HUES48 (cell line): ENCODE results near the gene LIPC.

ENCODE experiments used
- H3K27ac ChIP-seq: one replicate; pipeline ENCODE4 v1.7.0; 2013; ENCODE audit warnings: low read depth, low read length, inconsistent platforms
- H3K27me3 ChIP-seq: 2 replicates; pipeline ENCODE4 v1.6.1; 2013; ENCODE audit warnings: mild to moderate bottlenecking, low read length; ENCODE audit not compliant: control insufficient read depth, insufficient read depth
- H3K36me3 ChIP-seq: 2 replicates; pipeline ENCODE4 v1.6.1; 2013; ENCODE audit warnings: low read length; ENCODE audit not compliant: control insufficient read depth, insufficient read depth
- H3K4me1 ChIP-seq: 2 replicates; pipeline ENCODE4 v1.6.1; 2013; ENCODE audit warnings: mild to moderate bottlenecking, low read length; ENCODE audit not compliant: control insufficient read depth, insufficient read depth
- H3K4me3 ChIP-seq: 2 replicates; pipeline ENCODE4 v1.5.1; 2013; ENCODE audit warnings: mild to moderate bottlenecking, low read depth, low read length
- H3K9ac ChIP-seq: 2 replicates; pipeline ENCODE4 v1.6.1; 2013; ENCODE audit warnings: mild to moderate bottlenecking, low read depth, low read length, moderate library complexity
- H3K9me3 ChIP-seq: 2 replicates; pipeline ENCODE4 v1.6.1; 2013; ENCODE audit warnings: low read length; ENCODE audit not compliant: control insufficient read depth, insufficient read depth

The LIPC gene

DNA sequence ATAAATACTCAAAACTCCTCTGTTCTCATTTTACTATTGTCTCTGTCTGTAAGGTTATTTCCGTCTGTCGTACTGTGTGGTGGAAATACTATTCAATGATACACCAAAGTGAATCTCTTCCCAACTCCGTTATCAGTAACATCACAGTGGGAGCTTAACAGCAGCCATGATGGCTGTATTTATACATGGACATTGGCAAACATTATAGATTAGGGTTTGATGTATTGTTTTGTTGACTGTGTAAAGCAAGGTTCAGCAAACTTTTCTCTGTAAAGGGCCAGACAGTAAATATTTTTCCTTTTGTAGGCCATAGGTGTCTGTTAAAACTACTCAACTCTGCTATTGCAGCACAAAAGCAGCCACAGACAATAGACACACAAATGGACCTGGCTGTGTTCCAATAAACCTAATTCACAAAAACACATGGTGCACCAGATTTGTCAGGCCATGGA, 23.2 kb downstream of the LIPC start:
- Histone ChIP-seq H3K9ac (no peak overlapping the region), H3K27ac (no peak overlapping the region), H3K4me3 (no peak overlapping the region), H3K9me3 (no peaks in the 10 kb centered on the region), H3K36me3 (no peaks in the 10 kb centered on the region), H3K27me3 (no peaks in the 10 kb centered on the region), H3K4me1 (no peaks in the 10 kb centered on the region)

DNA sequence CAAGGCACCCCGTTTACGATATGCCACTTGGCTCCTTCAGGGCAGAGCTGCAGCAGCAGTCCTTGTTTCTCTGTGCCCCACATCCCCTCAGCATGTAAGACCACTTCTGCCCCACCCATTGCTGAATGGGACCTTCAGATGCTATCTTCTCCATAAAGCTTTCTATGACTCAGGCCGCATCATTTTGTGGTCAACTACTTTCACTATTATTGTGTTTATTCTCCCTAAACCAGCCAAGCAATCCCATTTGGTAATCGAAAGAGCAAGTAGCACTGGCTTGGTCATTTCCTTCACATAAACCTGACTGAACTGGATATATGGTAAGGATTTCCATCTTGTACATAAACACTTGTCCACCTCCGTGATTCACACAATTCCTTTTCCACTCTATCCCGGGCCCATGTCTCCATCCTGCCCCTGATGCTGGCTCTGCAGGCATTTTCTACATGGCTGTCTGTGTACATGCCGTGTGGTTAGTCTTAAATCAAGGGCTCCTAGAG, 25.7 kb downstream of the LIPC start:
- H3K27me3 ChIP-seq = no peaks in the 10 kb centered on the region
- no peak overlapping the region for H3K27ac ChIP-seq
- H3K9ac ChIP-seq = no peak overlapping the region
- no peak overlapping the region for H3K4me3 ChIP-seq
- H3K36me3 ChIP-seq = no peaks in the 10 kb centered on the region
- H3K4me1 ChIP-seq = no peaks in the 10 kb centered on the region
- H3K9me3 ChIP-seq = no peaks in the 10 kb centered on the region

GRCh38 chr15:58458076-58458475, 26.3 kb downstream of the LIPC start:
- Histone ChIP-seq H3K27me3 (no peaks in the 10 kb centered on the region), H3K4me1 (no peaks in the 10 kb centered on the region), H3K27ac (no peak overlapping the region), H3K9ac (no peak overlapping the region), H3K4me3 (no peak overlapping the region), H3K36me3 (no peaks in the 10 kb centered on the region), H3K9me3 (no peaks in the 10 kb centered on the region)

DNA sequence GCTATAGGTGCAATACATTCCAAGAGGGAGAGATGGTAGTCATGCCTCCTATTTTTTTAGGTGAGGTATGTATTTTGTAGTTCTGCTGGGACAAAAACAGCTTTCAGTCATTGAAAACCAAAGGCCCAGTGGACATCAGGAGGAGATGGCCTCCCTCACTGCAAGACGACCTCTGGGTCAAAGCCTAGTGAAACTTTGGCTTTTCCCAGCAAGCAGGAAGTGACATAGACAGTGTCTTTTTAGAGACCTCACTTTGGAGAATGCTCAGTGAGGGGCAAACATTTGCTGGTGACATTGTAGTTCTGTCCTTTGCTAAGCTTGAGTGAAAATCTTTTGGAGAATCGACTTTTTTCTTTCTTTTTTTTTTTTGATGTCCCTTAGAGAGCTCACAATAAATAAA, 27.3 kb downstream of the LIPC start:
- no peak overlapping the region for H3K4me3 ChIP-seq
- no peaks in the 10 kb centered on the region for H3K27me3 ChIP-seq
- H3K27ac ChIP-seq = no peak overlapping the region
- no peak overlapping the region for H3K9ac ChIP-seq
- H3K9me3 ChIP-seq = no peaks in the 10 kb centered on the region
- no peaks in the 10 kb centered on the region for H3K36me3 ChIP-seq
- no peaks in the 10 kb centered on the region for H3K4me1 ChIP-seq

GRCh38 chr15:58459560-58459959, 27.8 kb downstream of the LIPC start:
- H3K4me3 ChIP-seq = no peak overlapping the region
- no peaks in the 10 kb centered on the region for H3K36me3 ChIP-seq
- no peaks in the 10 kb centered on the region for H3K27me3 ChIP-seq
- no peaks in the 10 kb centered on the region for H3K4me1 ChIP-seq
- H3K9ac ChIP-seq = no peak overlapping the region
- no peak overlapping the region for H3K27ac ChIP-seq
- H3K9me3 ChIP-seq = no peaks in the 10 kb centered on the region

- H3K36me3 ChIP-seq = no peaks in the 10 kb centered on the region
- no peak overlapping the region for H3K4me3 ChIP-seq
- no peaks in the 10 kb centered on the region for H3K27me3 ChIP-seq
- H3K9me3 ChIP-seq = no peaks in the 10 kb centered on the region
- no peaks in the 10 kb centered on the region for H3K4me1 ChIP-seq
- H3K9ac ChIP-seq = no peak overlapping the region
- no peak overlapping the region for H3K27ac ChIP-seq
Observed at GRCh38 chr15:58460116-58460790, 28.5 kb downstream of the LIPC start.

GRCh38 chr15:58460872-58461271, 29.1 kb downstream of the LIPC start:
- H3K36me3 ChIP-seq = no peaks in the 10 kb centered on the region
- H3K27me3 ChIP-seq = no peaks in the 10 kb centered on the region
- no peaks in the 10 kb centered on the region for H3K4me1 ChIP-seq
- no peaks in the 10 kb centered on the region for H3K9me3 ChIP-seq
- H3K9ac ChIP-seq = no peak overlapping the region
- H3K4me3 ChIP-seq = no peak overlapping the region
- H3K27ac ChIP-seq = no peak overlapping the region

GRCh38 chr15:58462547-58462946, 30.8 kb downstream of the LIPC start:
- Histone ChIP-seq H3K36me3 (no peaks in the 10 kb centered on the region), H3K27ac (no peak overlapping the region), H3K27me3 (no peaks in the 10 kb centered on the region), H3K4me3 (no peak overlapping the region), H3K9ac (no peak overlapping the region), H3K4me1 (no peaks in the 10 kb centered on the region), H3K9me3 (no peaks in the 10 kb centered on the region)

DNA sequence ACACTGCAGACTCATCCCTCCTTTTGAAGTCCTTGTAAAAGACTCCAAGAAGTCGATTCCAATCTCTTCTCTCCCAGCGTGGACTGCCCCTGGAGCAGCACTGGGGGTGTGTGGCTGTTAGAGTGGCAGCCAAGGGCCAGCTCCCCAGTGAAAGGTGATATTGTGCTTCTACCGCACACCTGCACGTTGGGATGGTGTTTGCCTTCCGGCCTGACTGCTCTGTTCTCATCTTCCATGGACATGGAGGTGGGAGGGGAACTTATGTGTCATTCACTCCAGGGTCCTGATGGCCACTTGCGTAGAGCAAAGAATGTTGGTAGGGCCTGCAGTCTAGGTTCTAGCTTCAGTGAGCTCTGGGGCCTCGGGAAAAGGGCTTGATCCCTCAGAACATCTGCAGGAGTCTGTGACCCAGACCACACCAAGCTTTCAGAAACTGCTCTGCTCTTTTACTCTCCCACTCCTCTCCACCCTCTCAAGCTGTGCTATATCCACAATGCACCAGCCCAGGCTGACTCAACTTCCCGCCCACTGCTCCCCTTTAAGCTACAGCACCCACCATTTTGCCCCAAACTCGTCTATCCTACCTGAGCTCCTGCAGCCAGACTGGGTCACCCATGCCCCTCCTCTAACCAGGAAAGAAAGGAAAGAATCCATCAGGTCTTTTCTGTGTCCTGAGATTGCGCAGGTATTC, 31.3 kb downstream of the LIPC start:
- no peak overlapping the region for H3K4me3 ChIP-seq
- no peaks in the 10 kb centered on the region for H3K36me3 ChIP-seq
- no peak overlapping the region for H3K27ac ChIP-seq
- H3K27me3 ChIP-seq = no peaks in the 10 kb centered on the region
- H3K9me3 ChIP-seq = no peaks in the 10 kb centered on the region
- no peaks in the 10 kb centered on the region for H3K4me1 ChIP-seq
- H3K9ac ChIP-seq = no peak overlapping the region

DNA sequence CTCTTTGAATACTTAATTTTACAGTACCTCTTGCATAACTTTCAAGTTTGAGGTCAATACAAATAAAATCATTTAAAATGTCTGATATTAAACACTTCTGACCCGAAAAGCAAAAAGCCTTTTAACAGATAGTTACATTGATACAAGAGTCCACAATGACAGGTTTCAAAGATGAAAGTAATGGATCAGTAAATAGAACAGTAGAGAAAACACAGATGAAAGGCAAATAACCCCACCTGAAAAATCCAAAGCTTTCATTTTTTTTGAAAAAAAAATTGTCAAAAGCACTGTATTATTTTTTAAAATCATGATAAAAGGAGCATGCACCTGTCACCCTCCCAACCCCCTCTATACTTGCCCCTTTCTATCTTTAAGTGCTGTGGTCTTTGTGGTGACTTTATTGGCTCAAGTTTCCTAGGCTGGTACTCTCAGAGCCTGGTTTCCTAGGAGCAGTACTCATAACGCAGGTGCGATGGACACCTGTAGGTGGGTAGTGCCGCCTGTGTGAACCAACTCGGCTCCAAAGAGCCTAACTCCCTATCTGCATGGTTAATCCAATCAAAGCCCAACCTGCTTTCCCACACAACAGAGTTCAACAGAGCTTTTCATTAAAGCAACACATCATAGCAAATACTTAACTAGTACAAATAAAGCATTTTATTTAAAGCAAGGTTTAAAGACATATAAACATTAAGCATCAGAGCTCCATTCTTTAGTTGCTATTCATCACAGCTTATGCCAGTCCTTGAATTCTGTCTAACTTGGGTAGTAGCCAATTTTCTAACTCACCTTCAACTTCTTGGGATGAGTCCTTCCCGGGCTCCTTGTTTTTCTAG, 32.2 kb downstream of the LIPC start:
- Histone ChIP-seq H3K9me3 (no peaks in the 10 kb centered on the region), H3K27ac (no peak overlapping the region), H3K4me1 (no peaks in the 10 kb centered on the region), H3K4me3 (no peak overlapping the region), H3K9ac (no peak overlapping the region), H3K27me3 (no peaks in the 10 kb centered on the region), H3K36me3 (no peaks in the 10 kb centered on the region)

GRCh38 chr15:58465070-58465469, 33.3 kb downstream of the LIPC start:
- Histone ChIP-seq H3K27ac (no peak overlapping the region), H3K4me3 (no peak overlapping the region), H3K9ac (no peak overlapping the region), H3K4me1 (peaks cover 7% of the 10 kb centered on the region), H3K9me3 (no peaks in the 10 kb centered on the region), H3K27me3 (no peaks in the 10 kb centered on the region), H3K36me3 (no peaks in the 10 kb centered on the region)
